ENCODE measurements around the gene CHIA. TPM values are rescaled to one million over a fixed set of nuclear protein-coding genes. Genes with fewer than 3 reads are reported as not detected.

The CHIA gene
- polyA plus RNA-seq, 1 of the 3 experiments (the other 2 are of a cell fraction): not detected

- H3F3A ChIP-seq (replicated peaks; ENCODE audit: insufficient read depth): no peaks in the 10 kb centered on the region
- H3K27ac ChIP-seq (ENCODE audit: low read depth in 2 of 2, low read length in 1 of 2): no peak overlapping the region
- no peak overlapping the region for H3K4me2 ChIP-seq
- no peaks in the 10 kb centered on the region for H3K27me3 ChIP-seq (ENCODE audit: insufficient read depth)
- TF ChIP-seq USF1 (IDR thresholded peaks at IDR 0.05; ENCODE audit: borderline replicate concordance, low read depth): no peak
- no peak for TF ChIP-seq SIN3A (IDR thresholded peaks at IDR 0.05; ENCODE audit: borderline replicate concordance, low read depth, low read length)
- TF ChIP-seq RAD21 (IDR thresholded peaks at IDR 0.05; ENCODE audit: low read length): no peak
- no peak for TF ChIP-seq IRF3 (IDR thresholded peaks at IDR 0.05; ENCODE audit: low read depth, low read length)
- no peak for TF ChIP-seq RXRA (IDR thresholded peaks at IDR 0.05; ENCODE audit: borderline replicate concordance, low read depth)
- no peak for TF ChIP-seq MXI1 (IDR thresholded peaks at IDR 0.05; ENCODE audit: low read depth, low read length)
- no peak for TF ChIP-seq NFIC (IDR thresholded peaks at IDR 0.05; ENCODE audit: borderline replicate concordance)
- TF ChIP-seq CTCF (IDR thresholded peaks at IDR 0.05): no peak
- no peak for TF ChIP-seq TAF1 (IDR thresholded peaks at IDR 0.05; ENCODE audit: borderline replicate concordance, low read depth, low read length)
- no peak for TF ChIP-seq RFX5 (IDR thresholded peaks at IDR 0.05; ENCODE audit: low read length)
- H3K36me3 ChIP-seq (replicated peaks in 1 of 2; ENCODE audit: control insufficient read depth in 1 of 2, insufficient read depth in 2 of 2, low read length in 1 of 2): no peaks in the 10 kb centered on the region
- H3K9ac ChIP-seq: no peak overlapping the region
- no peaks in the 10 kb centered on the region for H3K9me2 ChIP-seq
- no peaks in the 10 kb centered on the region for H3K9me3 ChIP-seq
- WGBS (ENCODE audit: low lambda C conversion rate): 20% methylated on average over 2 of the region's 2 CpGs
- ChIA-PET CTCF (no interaction called here), POLR2A (no interaction called here)
- H3K4me3 ChIP-seq (ENCODE audit: low read depth in 2 of 2, low read length in 1 of 2): no peak overlapping the region
- no peak overlapping the region for H2AFZ ChIP-seq (ENCODE audit: low read depth)
- no peak for DNase-seq
- no peaks in the 10 kb centered on the region for H3K79me2 ChIP-seq (ENCODE audit: insufficient read depth)
- no peaks in the 10 kb centered on the region for H4K20me1 ChIP-seq (ENCODE audit: insufficient read depth)
- no peaks in the 10 kb centered on the region for H3K4me1 ChIP-seq (ENCODE audit: control insufficient read depth in 1 of 2, insufficient read depth in 2 of 2, low read depth in 1 of 2, low read length in 1 of 2)
These were observed 68.3 kb downstream of the CHIA start for GRCh38 chr1:111358964-111359363.

- H3K27ac ChIP-seq (ENCODE audit: low read depth in 2 of 2, low read length in 1 of 2): no peak overlapping the region
- TF ChIP-seq TCF12 (IDR thresholded peaks at IDR 0.05) (no peak), USF2 (IDR thresholded peaks at IDR 0.05; ENCODE audit: borderline replicate concordance, low read depth, low read length) (no peak), IRF3 (IDR thresholded peaks at IDR 0.05; ENCODE audit: low read depth, low read length) (no peak), GABPA (IDR thresholded peaks at IDR 0.05; ENCODE audit: low read depth) (no peak), TAF1 (IDR thresholded peaks at IDR 0.05; ENCODE audit: borderline replicate concordance, low read depth, low read length) (no peak), RFX5 (IDR thresholded peaks at IDR 0.05; ENCODE audit: low read length) (no peak), EZH2phosphoT487 (IDR thresholded peaks at IDR 0.05; ENCODE audit: borderline replicate concordance, low read depth) (no peak), FOXJ3 (CRISPR knock-in tag; IDR thresholded peaks at IDR 0.05) (no peak), EP300 (IDR thresholded peaks at IDR 0.05; ENCODE audit: borderline replicate concordance in 1 of 2, low read depth in 1 of 2, low read length in 1 of 2) (no peak), ZBTB33 (IDR thresholded peaks at IDR 0.05; ENCODE audit: borderline replicate concordance, low read depth) (no peak), PBX3 (IDR thresholded peaks at IDR 0.05) (no peak), FOXM1 (IDR thresholded peaks at IDR 0.05; ENCODE audit: low read depth) (no peak)
These were observed 68.7 kb downstream of the CHIA start for GRCh38 chr1:111359376-111359775.

More at GRCh38 chr1:111359376-111359775, 68.7 kb downstream of the CHIA start:
- no peaks in the 10 kb centered on the region for H3K36me3 ChIP-seq (replicated peaks in 1 of 2; ENCODE audit: control insufficient read depth in 1 of 2, insufficient read depth in 2 of 2, low read length in 1 of 2)
- CTCF ChIA-PET: no interaction called here
- no peak overlapping the region for H2AFZ ChIP-seq (ENCODE audit: low read depth)
- H4K20me1 ChIP-seq (ENCODE audit: insufficient read depth): no peaks in the 10 kb centered on the region
- POLR2A ChIA-PET: no interaction called here
- peaks cover 0 to 1% of the 10 kb centered on the region in 2 experiments; a peak in 2 of 4 replicates for H3K4me1 ChIP-seq (ENCODE audit: control insufficient read depth in 1 of 2, insufficient read depth in 2 of 2, low read depth in 1 of 2, low read length in 1 of 2)
- H3K9me2 ChIP-seq: no peaks in the 10 kb centered on the region
- H3K9ac ChIP-seq: no peak overlapping the region
- no peaks in the 10 kb centered on the region for H3K9me3 ChIP-seq
- no peak overlapping the region for H3K4me3 ChIP-seq (ENCODE audit: low read depth in 2 of 2, low read length in 1 of 2)
- 18% methylated on average over 3 of the region's 3 CpGs for WGBS (ENCODE audit: low lambda C conversion rate)
- no peaks in the 10 kb centered on the region for H3F3A ChIP-seq (replicated peaks; ENCODE audit: insufficient read depth)
- no peaks in the 10 kb centered on the region for H3K79me2 ChIP-seq (ENCODE audit: insufficient read depth)
- no peak for DNase-seq
- no peak overlapping the region for H3K4me2 ChIP-seq
- H3K27me3 ChIP-seq (ENCODE audit: insufficient read depth): no peaks in the 10 kb centered on the region

Measured in SK-N-SH (cell line).